ENCODE measurements around the gene SNX5.

GRCh38 chr20:17892189-17892938, 76.2 kb downstream of the SNX5 start:
- TF ChIP-seq JUN (IDR thresholded peaks at IDR 0.05; ENCODE audit: borderline replicate concordance, low read depth, low read length) (no peak), JUN (CRISPR knock-in tag; IDR thresholded peaks at IDR 0.05; ENCODE audit: borderline replicate concordance) (no peak), MIER1 (IDR thresholded peaks at IDR 0.05; ENCODE audit: low read depth) (no peak), TCF7L2 (IDR thresholded peaks at IDR 0.05; ENCODE audit: low read depth, low read length) (no peak), ZNF232 (CRISPR knock-in tag; IDR thresholded peaks at IDR 0.05) (no peak), CTCF (IDR thresholded peaks at IDR 0.05 in 2 of 3, conservative IDR thresholded peaks at IDR 0.05 in 1 of 3; ENCODE audit: insufficient read depth in 2 of 3, low read depth in 1 of 3, low read length in 3 of 3) (no peak), MXI1 (IDR thresholded peaks at IDR 0.05; ENCODE audit: low read depth, low read length) (no peak), DACH1 (IDR thresholded peaks at IDR 0.05; ENCODE audit: partially characterized antibody) (no peak), XRCC3 (IDR thresholded peaks at IDR 0.05) (no peak), ZNF174 (CRISPR knock-in tag; IDR thresholded peaks at IDR 0.05) (no peak), ATF6 (CRISPR knock-in tag; IDR thresholded peaks at IDR 0.05) (no peak)

Data from K562 (cell line).